Stimulated activated CD4-positive, alpha-beta T cell treated with anti-CD3 and anti-CD28 coated beads, Interleukin-4, amount 100 ng/mL, for 48 hours (primary cell): Measurements from ENCODE around the gene SEPTIN2.
"Not testable (repeated sequence)": the region's sequence is repeated elsewhere in the genome, so short reads cannot be mapped to it uniquely, and the experiment has no call there.

ENCODE experiments used
- DNase-seq, 2 donors: peaks; one replicate each; pipeline ENCODE4 v3.0.0-alpha.2; 2020; ENCODE audit warnings: low read depth in 2 of 2

Gene SEPTIN2

GRCh38 chr2:241288324-241288888 is 27.3 kb upstream of the SEPTIN2 start:
- DNase-seq, result no peak

DNA sequence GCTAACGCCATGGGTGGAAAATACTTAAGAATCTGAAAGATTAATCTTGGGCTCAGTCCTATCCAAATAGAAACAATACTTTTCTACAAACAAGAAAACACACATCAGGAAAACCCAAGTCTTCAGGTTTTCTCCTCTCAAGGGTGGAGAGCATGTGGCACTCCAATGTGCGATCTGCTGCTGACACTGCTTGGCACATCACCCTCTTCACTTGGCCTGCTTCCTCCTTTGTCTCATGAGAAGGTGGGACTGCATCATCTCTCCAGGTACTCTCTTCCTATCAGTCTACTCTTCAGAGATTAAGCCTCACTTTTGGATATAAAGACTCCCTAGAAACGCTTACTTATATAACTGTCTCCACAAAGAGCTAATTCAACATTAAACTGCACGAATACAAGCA is 26.7 kb upstream of the SEPTIN2 start:
- DNase-seq, result no peak

- no peak for DNase-seq
Observed at GRCh38 chr2:241289597-241289996, 26.1 kb upstream of the SEPTIN2 start.

DNA sequence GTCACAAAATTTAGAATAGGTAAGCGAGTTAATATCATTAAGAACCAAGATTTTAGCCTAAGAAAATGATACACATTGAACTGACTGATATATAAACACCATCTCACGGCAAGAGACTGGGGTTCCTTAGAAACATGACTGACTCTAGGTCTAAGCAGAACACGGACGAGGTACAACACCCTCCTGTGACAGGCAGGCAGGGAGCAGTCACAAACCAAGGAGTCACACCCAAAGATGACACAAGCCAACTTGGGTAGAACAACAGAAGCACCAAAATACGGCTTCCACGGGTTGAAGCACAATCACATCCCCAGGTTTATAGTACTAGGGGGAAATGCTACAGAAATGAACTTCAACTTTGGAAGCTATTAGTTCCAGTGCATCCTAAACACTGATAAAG is 24.6 kb upstream of the SEPTIN2 start:
- DNase-seq, result no peak

GRCh38 chr2:241291977-241292376 is 23.7 kb upstream of the SEPTIN2 start:
- no peak for DNase-seq

DNA sequence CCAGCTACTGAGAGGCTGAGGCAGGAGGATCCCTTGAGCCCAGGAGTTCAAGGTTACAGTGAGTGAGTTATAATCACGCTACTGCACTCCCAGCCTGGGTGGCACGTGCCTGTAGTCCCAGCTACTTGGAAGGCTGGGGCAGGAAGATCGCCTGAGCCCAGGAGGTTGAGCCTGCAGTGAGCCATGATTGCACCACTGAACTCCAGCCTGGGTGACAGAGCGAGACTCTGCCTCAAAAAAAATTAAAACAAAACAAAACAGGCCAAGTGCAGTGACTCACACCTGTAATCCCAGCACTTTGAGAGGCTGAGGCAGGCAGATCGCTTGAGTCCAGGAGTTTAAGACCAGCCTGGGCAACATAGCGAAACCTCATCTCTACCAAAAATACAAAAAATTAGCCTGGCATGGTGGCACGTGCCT is 22.3 kb upstream of the SEPTIN2 start:
- DNase-seq, result not testable (repeated sequence)

DNA sequence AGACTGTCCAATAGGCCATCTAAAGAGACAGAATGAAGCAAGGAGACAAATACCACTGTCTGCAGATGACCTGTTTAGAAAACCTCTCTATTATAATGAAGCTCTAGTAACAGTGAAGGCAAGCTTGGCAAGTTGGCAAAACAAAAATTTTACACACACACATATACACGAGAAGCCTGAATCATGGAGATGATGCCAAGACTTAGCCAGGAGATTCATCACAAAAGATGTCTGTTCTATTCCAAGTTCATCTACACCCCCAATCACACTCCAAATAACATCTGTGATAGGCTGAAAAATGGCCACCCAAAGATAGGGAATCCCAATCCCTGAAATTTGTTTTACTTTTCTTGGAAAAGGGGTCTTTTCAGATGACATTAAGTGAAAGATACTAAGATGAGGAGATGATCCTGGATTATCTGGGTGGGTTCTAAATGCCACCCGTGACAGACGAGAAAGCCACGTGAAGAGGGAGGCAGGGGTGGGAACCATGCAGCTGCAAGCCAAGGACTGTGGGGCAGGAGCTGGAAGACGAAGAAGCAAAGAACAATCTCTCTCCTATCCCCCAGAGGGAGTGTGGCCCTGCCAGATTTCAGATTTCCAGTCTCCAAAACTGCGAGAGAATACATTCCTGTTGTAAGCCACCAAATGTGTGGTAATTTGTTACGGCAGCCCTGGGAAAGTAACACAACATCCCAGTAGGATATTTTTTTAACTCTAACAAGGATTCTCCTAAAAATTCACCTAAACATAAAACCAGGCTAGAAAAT is 20.2 kb upstream of the SEPTIN2 start:
- DNase-seq, result no peak

DNA sequence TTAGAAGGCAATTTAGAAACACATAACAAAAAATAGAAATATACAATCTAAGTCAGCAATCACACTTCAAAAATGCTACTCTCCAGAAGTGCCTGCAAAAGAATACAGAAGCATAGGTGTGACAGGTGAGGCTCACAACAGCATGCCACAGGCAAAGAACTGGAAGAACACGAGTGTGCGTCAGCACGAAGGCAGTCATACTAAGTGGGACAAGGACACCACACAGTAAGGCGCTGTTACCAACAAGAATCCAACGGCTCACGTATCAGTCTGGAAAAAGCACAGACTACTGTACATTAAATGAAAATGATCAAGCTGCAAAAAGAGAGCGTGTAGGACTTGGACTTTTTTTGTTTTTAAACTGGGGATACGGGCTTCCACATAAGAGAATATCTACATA is 19.0 kb upstream of the SEPTIN2 start:
- no peak for DNase-seq

- DNase-seq, result no peak
Observed at GRCh38 chr2:241298673-241299072, 17.1 kb upstream of the SEPTIN2 start.

DNA sequence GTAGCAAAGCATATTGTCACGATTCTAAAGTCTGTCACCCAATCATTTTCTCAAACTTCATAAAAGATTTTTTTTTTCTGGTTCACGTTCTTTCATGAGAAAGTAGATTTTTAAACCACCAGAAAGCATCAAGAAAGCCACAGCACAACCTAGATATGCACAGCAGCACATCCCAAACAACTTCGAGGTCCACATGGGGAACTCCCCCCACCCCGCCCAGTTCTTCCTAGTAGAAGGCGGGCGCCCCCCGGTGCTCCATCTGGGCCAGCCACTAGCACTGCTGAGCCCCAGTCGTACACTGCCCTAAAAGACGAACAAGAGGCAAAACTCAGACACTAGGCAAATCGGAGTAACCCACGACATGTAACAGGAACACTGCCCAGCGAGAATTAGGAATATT is 15.7 kb upstream of the SEPTIN2 start:
- peak in 1 of 2 donors; percentile 14 for DNase-seq

DNA sequence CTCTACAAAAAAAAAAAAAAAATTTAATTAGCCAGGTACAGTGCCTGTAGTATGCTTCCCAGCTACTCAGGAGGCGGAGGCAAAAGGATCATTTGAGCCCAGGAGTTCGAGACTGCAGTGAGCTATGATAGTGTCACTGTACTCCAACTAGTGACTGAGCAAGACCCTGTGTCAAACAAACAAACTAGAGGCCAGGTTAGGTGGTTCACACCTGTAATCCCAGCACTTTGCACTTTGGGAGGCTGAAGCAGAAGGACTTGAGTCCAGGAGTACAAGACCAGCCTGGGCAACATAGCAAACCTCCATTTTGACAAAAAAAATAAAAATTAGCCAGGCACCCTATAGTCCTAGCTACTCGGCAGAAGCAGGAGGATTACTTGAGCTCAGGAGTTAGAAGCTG is 13.6 kb upstream of the SEPTIN2 start:
- DNase-seq, result no peak

GRCh38 chr2:241302759-241303651 is 12.7 kb upstream of the SEPTIN2 start:
- DNase-seq, result no peak

DNA sequence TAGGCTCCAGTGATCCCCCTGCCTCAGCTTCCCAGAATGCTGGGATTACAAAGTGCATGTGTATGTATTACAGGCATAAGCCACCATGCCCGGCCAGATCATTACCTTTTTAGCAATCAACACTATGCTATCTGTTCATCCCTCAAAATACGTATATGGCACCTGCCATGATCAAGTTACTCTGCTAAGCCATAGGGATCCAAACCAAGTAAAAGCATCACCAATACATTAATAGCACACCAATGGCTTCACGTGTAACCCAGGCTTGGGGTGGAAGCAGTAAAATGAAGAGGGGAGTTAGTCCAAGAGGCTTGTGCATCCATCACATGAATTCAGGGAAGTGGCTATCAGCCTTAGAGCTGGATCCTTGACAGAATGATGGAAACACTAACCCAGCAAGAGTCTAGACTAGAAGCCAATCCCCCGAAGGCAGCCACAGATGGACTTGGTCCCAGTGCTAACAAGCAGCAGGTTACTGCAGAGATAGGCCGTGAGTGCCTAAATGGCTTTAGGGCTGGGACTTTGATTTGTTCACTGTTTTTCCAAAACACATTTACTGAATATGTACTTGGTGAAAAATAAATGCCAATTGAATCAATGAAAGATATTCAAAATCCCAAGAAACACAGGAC is 11.6 kb upstream of the SEPTIN2 start:
- DNase-seq, result no peak

DNA sequence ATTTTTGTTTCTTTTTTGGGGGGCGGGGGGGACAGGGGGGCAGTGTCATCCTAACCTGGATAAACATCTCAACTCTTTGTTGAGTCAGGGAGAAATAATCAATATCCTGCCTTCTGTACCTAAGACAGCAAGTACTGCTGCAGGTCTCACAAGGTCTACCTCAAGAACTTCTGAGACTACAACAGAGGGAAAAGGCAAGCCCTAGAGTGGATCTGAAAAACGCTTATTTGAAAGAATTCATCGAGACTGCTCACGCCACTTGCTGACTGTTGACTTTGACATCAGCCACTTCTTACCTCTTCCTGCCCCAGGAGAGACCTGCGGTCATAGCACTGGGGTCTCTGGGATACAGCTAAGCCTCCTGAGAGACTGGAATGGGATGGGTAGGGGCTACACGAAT is 8.7 kb upstream of the SEPTIN2 start:
- no peak for DNase-seq

- no peak for DNase-seq
Observed at GRCh38 chr2:241308267-241308666, 7.5 kb upstream of the SEPTIN2 start.

- DNase-seq, result no peak
Observed at GRCh38 chr2:241308832-241309500, 6.8 kb upstream of the SEPTIN2 start.

DNA sequence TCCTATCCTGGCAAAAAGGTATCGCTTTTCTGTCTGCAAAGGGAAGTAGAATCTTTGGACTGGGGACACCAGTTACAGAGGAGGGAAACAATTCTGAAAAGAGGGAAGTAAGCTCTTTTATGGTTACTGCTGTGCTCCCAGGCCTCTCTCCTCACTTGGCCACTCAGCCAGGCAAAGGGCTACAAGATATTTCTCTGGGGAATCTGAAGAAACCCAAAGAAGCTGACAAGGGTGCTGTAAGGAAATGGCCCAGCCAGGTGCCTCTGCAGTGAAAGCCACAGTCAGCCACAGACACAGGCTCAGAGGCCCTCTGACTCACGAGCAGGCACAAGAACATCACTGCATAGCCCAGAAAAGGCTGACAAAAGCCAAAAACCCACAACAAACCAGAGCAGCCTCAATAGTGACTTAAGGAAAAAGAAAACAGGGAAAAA is 6.0 kb upstream of the SEPTIN2 start:
- DNase-seq, result peak; percentile 36 to 59

DNA sequence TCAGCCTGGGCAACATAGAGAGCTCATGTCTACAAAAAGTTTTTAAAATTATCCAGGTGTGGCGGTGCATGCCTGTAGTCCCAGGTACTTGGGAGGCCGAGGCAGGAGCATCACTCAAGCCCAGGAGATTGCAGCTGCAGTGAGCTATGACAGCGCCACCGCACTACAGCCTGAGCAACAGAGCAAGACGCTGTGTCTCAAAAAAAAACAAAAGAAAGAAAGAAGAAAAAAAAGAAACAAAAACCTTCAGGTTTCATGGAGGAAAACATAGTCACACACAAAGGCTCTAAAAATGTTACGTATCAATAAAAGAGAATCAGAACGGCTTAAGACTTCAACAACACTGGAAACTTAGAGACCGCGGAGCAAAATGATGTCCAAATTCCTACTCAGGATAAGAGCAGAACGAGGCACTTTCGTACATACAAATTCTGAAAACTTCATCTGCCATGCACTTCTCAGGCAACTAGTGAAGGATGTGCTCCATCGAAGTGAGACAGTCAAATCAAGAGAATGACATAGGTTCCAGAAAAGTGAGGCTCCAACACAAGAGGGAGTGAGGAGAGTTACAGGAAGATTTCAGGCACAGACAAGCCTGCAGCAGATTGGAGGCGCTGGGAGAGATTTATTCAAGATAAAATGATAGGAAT is 4.7 kb upstream of the SEPTIN2 start:
- DNase-seq, result no peak

DNA sequence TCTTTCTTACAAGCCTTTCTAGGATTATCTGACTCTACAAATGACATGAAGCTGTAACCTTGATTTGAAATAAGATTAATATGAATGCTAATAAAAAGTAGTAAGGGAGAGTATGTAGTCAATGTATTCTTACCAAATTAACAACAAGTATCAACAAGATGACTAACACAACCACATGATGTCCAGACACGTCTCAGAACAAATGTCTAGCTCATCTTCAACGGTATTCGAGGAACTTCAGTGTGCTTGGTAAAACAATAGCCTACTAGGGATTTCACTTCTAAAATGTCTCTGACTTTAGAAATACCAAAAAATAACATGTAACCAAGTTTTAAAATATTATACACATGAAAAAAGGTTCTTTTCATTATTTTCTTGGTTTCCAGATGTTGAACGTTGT is 3.6 kb upstream of the SEPTIN2 start:
- DNase-seq, result no peak

DNA sequence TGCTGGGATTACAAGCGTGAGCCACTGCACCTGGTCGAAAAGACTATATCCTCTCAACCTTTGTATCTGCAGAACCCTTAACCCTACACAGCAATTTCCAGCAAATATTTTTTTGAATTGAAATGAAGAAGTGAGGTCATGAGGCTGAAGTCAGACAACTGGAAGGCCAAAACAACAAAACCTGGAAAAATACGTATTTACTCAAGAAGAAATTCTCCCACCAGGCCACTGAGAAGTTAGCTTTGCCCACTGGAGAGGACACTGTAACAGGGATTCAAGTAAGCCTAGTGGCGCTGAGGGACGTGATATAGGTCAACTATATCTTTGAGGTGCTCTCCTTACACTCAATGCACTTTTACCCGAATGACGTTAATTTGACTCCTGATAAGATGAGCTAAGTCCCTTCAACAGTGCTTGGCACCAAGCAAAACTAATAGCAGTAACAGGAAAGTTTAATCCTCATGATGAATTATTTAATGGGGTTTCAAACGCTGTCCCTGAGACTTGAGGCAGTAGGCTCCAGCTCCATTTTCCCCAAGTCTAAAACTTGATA is 2.1 kb upstream of the SEPTIN2 start:
- DNase-seq, result no peak
